ENCODE data around the gene FPGS. TPM values are rescaled to one million over a fixed set of nuclear protein-coding genes. Genes with fewer than 3 reads are reported as not detected.

FPGS gene
- total RNA-seq, 1 donor from 2014 or later = 50.8 TPM

- TF ChIP-seq CTCF (IDR thresholded peaks at IDR 0.05) = no peak
- no peak overlapping the region for H3K4me3 Mint-ChIP-seq (ENCODE audit: unreplicated experiment)
- no peak for DNase-seq (ENCODE audit: low spot score)
- no peaks in the 10 kb centered on the region for H3K9me3 Mint-ChIP-seq (ENCODE audit: low read depth)
- no peaks in the 10 kb centered on the region for H3K27me3 Mint-ChIP-seq (ENCODE audit: low read depth)
- no peaks in the 10 kb centered on the region for H3K4me1 Mint-ChIP-seq (ENCODE audit: low read depth)
- peaks cover 21% of the 10 kb centered on the region for H3K36me3 Mint-ChIP-seq (ENCODE audit: low read depth)
- H3K27ac Mint-ChIP-seq (ENCODE audit: unreplicated experiment) = no peak overlapping the region
Observed at GRCh38 chr9:127809540-127810377, 7.1 kb downstream of the FPGS start.

- H3K27ac Mint-ChIP-seq (ENCODE audit: unreplicated experiment) = no peak overlapping the region
- no peak for TF ChIP-seq CTCF (IDR thresholded peaks at IDR 0.05)
- no peaks in the 10 kb centered on the region for H3K27me3 Mint-ChIP-seq (ENCODE audit: low read depth)
- H3K9me3 Mint-ChIP-seq (ENCODE audit: low read depth) = no peaks in the 10 kb centered on the region
- DNase-seq (ENCODE audit: low spot score) = no peak
- H3K4me3 Mint-ChIP-seq (ENCODE audit: unreplicated experiment) = no peak overlapping the region
- H3K4me1 Mint-ChIP-seq (ENCODE audit: low read depth) = no peaks in the 10 kb centered on the region
- H3K36me3 Mint-ChIP-seq (ENCODE audit: low read depth) = peaks cover 21% of the 10 kb centered on the region
Observed at GRCh38 chr9:127810378-127811187, 7.9 kb downstream of the FPGS start.

GRCh38 chr9:127812011-127812410 lies 9.3 kb downstream of the FPGS start:
- Mint-ChIP-seq H3K4me1 (ENCODE audit: low read depth) (no peaks in the 10 kb centered on the region), H3K4me3 (ENCODE audit: unreplicated experiment) (no peak overlapping the region), H3K36me3 (ENCODE audit: low read depth) (peaks cover 18% of the 10 kb centered on the region), H3K27me3 (ENCODE audit: low read depth) (no peaks in the 10 kb centered on the region), H3K27ac (ENCODE audit: unreplicated experiment) (no peak overlapping the region), H3K9me3 (ENCODE audit: low read depth) (no peaks in the 10 kb centered on the region)
- no peak for TF ChIP-seq CTCF (IDR thresholded peaks at IDR 0.05)
- DNase-seq (ENCODE audit: low spot score) = no peak

- peaks cover 4% of the 10 kb centered on the region for H3K4me1 Mint-ChIP-seq (ENCODE audit: low read depth)
- H3K36me3 Mint-ChIP-seq (ENCODE audit: low read depth) = peaks cover 18% of the 10 kb centered on the region
- H3K4me3 Mint-ChIP-seq (ENCODE audit: unreplicated experiment) = no peak overlapping the region
- no peaks in the 10 kb centered on the region for H3K27me3 Mint-ChIP-seq (ENCODE audit: low read depth)
- TF ChIP-seq CTCF (IDR thresholded peaks at IDR 0.05) = no peak
- no peak for DNase-seq (ENCODE audit: low spot score)
- H3K27ac Mint-ChIP-seq (ENCODE audit: unreplicated experiment) = no peak overlapping the region
- no peaks in the 10 kb centered on the region for H3K9me3 Mint-ChIP-seq (ENCODE audit: low read depth)
Observed at GRCh38 chr9:127812936-127813675, 10.4 kb downstream of the FPGS start.

All from chondrocyte (in vitro differentiated cells).